Kidney glomerular epithelial cell (primary cell): ENCODE results near the gene NTM.

Experiments used
- DNase-seq: peaks from one replicate; lab custom pipeline; 2025; lab: John Stamatoyannopoulos, UW

Gene NTM

DNA sequence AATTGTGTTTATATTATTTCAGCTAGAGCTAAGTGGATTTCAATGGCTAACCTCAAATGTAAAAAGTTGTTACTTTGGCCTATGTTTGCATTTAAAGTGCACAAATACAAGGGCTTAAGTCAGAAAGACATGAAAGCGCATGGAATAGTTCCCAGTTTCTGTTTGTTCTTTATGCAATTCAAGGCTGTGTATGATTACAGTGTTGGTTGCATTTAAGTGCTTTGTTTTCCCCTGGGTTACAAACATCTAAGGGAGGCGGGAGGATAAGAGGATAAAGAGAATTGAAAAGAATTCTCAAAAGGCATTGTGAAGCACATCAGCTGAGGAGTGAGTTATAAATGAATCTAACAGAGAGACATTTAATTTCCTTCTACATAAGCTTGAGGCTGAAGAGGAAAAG lies 453.4 kb downstream of the NTM start:
- DNase-seq: no peak

DNA sequence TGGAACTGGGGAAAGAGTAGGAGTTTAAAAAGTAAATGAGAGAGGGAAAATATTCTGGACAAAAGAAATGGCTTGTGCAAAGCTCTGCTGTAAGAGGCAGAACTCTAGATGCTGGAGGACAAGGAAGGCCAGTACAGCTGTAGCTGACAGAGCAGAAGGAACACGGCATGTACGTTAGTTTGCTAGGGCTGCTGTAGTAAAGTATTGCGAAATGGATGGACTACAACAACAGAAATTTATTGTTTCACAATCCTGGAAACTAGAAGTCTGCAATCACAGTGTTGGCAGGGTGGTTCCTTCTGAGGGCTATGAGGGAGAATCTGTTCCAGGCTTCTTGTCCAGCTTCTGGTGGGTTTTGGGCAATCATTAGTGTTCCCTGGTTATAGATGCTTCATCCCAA lies 454.4 kb downstream of the NTM start:
- DNase-seq: no peak

DNA sequence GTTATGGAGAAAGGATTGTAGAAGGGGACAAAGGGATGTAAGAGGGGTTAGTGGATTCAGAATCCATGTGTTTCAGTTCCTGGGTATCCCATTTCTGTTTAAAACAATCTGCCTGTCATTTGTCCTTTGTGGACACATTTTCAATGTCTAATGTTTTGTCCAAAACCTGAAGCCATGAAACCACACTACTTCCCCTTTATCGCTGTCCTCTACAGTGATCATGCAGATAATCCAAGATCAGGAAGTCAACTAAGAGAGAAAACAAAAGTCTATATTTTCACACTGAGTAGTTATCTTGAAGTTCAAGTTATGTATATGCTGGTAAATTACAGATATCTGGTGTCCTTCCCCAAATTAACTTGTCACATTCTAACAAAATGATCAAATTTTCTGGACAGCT lies 457.0 kb downstream of the NTM start:
- no peak for DNase-seq

DNA sequence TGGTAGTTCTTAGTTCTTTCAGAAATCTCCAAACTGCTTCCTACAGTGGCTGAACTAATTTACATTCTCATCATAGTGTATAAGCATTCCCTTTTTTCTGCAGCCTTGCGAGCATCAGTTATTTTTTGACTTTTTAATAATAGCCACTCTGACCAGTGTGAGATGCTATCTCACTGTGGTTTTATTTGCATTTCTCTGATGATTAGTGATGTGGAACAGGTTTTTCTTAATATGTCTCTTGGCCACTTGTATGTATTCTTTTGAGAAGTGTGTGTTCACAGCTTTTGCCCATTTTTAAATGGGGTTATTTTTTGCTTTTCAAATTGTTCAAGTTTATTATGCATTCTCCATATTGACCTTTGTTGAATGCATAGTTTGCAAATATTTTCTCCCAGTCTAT lies 459.3 kb downstream of the NTM start:
- DNase-seq: no peak

DNA sequence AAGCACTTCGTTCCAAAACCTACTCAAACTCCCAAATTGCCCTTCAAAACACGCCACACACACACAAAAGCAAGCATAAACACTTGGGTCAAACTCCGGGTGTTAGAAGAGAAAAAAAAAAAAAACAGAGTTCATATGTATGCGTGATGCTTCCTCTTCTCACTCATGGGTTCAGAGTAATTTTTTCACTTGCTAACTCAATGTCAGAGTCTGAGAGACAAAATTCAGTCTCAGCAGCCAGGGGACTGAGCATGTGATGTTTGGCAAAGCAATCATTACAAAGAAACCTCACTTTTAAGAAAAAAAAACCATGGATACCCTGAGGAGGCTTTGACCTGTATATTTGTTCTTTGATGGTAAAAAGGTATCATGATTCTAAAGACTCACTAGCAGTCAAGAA lies 461.7 kb downstream of the NTM start:
- no peak for DNase-seq

DNA sequence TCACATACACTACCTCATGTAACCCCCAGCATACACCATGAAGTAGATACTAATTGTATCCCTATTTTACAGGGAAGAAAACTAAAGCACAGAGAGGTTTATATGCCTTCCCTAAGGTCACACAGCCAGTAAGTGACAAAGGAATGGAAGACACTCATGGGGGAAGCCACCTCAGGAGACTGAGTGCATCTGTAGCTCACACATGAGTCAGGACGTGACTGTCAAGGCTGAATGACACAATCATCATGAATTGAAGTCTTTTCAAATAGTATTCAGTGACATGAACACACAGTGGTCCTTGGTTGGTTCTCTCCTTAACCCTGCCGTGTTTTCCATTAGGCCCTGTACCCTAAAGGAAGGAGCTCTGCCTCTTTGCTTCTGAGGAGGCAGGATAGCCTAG lies 463.0 kb downstream of the NTM start:
- no peak for DNase-seq

DNA sequence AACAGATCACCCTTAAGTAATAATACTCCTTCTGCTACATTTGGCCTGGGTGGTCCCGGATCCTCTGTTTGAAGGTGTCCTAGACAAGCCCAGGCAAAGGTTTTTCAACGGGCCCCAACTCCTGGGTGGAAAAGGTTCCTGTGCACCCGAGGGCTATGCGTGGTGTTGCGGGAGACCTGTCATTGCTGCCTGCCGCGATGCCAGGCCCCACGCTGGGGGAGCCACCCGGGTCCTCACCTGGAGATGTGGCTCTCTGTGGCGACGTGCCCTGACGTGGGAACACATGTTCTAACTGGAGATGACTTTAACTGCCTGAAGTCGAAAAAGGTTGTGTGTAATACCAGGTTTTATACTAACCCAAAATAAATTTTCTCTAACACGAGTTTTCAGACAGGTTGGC lies 467.1 kb downstream of the NTM start:
- no peak for DNase-seq

DNA sequence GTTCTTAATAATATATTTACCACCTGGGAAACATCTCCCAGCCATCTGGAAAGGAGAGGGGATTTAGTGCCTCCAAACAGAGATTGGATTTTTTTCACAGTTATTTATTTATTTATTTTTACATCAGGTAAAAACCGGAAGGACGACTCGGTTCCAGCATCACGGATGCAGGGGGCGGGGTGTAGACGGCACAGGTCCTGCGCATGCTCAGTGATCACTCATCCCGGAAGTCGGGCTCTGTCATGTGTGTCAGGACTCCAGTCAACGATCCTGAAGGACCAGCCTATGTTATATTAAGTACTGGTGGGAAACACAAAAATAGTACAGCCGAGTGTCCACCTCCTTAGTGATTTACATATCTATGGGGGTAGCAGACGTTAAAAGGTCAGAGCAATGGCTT lies 467.6 kb downstream of the NTM start:
- no peak for DNase-seq

DNA sequence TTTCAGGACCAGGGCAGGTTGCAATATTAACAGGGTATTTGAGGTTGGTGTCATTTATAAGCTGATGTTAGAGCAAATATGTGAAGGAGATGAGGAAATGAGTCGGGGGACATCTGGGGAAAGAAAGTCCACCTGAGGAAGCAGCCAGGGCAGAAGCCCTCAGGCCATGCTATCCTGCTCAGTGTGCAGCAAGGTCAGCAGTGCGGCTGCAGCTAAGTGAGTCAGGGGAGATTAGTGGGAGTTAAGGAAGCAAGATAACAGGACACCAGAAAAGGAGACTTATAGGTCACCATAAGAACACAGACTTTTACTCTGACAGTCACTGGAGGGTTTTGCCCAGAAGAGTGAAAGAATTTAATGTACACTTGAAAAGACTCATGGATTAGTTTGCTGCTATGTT lies 468.9 kb downstream of the NTM start:
- no peak for DNase-seq

DNA sequence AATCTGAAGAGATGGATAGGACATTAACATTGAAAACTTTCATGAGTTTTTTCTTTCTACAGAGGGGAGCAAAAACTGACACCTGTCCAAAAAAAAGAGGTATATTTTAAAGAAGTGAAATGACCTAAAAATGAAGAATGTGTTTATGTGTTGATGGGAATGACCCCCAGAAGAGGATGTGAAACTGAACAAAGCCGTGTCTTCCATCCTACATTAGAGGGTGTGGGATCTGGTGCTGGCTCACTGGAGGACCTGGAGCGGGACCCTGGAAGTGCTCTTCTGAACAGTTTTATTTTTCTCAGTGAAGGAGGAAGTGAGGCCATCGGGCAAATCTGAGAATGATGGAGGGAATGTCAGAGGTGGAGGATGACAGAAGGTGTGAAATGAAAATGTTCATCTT lies 470.1 kb downstream of the NTM start:
- DNase-seq: no peak

DNA sequence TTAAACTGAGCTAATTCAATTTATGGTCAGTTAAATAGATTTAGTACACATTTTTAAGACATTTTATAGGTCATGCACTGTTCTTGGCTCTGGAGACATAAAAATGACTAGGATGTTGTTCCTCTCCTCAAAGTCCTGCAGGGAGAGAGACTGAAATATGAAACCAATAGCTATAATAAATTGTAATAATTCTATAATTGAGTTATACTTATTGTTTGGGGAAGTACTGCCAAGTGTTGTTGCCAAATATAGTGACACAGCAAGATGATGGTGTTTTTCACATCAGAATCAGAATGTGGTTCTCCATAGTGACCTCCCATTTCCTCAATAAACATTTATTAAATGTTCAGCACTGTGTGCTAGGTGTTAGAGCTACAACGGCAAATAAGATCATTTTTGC lies 470.6 kb downstream of the NTM start:
- DNase-seq: no peak

DNA sequence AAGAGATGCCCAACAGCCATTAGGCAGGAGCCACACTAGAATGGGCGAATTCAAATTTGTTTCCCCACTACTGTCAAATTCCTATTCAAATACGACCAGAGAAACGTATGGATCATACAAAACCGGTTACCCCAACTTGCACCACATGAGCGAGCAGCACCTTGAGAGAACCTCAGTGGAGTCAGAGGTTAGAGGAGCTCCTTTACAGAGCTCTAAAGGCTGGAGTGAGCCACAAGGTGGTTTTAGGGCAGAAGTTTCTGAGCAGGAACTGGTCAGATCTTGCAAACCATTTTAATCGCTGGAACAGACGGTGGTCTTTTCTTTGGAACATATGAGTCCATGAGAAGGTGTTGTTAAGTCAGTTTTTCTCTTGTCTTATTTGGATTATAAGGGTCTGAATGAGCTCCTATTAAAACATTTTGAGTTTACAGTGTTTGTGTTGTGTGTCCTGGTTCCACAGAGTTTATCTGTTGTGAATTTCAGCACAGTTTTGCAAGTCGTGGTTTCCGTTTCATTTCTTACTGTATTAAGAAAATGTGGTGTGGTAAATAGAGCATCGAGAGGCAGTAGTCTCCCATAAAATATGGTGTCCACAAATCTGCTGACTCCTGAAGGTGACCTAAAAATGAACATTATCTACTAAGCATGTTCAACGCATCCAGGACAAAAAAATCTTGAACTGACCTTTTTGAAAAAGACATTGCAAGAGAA lies 471.7 kb downstream of the NTM start:
- no peak for DNase-seq

DNA sequence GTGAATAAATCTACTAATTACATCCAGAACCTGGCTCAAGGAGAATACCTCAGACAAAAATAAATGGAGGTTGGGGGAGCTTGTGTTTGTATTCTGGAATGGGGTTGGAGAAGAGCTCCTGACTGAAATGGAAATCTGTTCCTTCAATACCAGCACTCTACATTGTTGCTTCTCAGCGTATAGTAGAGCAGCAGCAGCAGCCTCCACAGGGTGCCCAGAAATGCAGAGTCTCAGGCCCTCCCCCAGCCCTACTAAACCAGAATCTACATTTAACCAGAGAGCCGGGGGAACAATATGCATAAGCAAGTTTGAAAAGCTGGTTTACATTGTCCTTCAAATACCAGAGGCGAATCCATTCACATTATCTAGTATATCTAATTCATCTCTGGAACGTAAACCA lies 474.8 kb downstream of the NTM start:
- DNase-seq: no peak

DNA sequence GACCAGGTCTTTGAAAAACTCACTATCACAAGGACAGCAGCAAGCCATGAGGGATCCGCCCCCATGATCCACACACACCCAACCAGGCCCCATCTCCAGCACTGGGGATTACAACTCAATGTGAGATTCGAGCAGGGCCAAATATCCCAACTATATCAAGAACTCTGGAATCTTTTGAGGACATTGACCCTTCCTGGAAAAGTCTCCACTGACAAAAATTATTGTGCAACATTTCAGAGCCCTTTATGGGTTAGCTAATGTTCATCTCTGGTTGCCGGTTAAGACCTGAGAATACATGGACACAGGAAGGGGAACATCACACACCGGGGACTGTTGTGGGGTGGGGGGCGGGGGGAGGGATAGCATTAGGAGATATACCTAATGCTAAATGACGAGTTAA lies 479.1 kb downstream of the NTM start:
- DNase-seq: no peak

DNA sequence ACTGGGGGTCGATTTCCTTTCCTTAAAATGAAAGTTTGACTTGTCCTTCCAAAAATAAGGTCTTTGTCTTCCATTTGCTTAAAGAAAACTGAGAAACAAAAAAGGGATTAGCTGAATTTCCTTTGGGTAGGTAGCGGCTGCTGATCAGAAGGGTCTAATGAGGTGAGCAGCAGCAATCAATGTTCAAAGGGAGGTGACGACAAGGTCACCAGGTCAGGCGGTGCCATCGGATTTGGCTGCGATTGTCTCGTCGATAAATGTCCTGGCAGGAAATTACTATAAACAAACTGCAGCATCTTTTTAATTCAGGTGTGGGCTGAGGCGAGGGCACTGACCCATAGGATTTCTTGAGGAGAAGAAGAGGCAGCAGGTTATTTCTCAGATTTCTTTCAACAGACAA lies 480.1 kb downstream of the NTM start:
- DNase-seq: no peak

DNA sequence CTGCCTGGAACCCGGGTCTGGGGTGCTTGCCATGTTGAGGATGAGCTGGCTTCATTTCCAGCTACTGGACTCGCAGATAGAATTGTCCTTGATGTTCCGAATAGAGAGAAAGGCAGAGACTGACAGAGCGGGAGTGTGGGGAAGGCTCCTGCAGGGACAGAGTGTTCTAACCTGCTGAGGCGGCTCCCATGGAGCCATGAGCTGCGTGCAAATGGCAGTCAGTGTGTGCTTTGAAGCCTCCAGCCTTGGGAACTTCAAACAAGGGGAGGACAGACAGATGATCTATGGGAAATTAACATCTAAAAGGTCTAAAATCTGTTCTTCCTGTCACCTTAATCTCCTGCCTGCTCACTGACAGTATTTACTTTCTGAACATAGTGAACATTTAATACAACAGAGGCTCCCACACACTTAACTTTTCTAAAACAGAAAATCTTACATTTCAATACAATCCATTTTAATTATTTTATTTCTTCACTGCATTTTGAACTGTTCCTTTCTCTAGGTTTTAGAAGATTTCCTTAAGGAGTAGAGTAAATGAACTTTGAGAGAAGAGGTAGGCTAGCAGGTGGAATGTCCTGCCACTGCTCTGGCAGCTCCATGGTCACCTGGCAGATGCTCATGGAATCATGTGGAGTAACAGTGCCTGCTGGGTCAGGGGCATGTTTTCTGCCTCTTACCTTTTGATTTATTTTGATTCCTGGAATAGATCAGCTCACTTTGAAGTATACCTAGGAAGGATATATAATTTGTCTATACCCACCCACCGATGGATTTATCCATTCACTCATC lies 481.7 kb downstream of the NTM start:
- no peak for DNase-seq

DNA sequence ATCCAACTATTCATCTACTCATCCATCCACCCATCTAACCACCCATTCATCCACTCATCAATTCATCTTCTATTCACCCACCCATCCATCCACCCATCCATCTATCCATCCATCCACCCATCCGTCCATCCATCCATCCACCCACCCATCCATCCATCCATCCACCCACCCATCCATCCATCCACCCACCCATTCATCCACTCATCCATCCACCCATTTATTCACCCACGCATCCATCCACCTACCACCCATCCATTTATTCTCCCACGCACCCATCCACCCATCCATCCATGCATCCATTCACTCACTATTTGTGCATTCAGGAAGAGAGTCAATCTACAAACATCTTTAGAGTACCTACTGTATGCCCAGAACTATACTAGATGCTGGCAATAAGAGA lies 482.3 kb downstream of the NTM start:
- no peak for DNase-seq

DNA sequence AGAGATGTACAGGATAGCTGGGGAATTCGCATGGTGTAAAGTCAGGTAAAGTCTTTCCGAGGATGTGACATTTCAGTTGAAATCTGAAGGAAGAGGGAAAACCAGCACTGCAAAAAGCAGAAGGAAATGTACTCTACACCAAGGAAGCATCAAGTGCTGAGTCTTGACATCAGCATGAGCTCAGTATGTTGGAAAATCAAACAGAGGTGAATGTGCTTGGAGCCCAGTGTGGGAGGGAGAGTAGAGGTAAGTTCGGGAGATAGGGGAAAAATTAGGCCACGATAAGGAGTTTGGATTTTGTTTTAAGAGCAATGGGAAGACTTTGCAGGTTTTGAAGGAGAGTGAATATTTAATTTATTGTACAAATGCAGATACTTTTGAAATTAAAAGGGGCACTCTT lies 484.0 kb downstream of the NTM start:
- DNase-seq: no peak

DNA sequence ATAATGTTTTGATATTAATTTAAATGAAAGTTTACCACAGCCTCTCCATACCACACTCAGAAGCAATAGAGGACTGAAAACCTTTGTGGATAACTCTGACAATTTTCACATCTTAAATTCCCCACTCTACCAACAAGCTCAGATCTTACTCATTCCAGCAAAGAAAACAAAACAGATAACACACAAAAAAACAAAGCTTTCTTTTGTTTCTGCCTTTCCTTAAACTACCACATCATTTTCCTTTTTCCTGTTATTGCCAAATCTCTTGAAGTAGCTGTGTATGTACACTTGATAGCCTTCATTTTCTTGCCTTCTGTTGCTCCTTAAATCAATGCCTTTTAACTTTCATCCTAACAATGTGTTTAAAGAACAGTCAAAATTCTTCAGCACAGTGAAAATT lies 484.9 kb downstream of the NTM start:
- no peak for DNase-seq

DNA sequence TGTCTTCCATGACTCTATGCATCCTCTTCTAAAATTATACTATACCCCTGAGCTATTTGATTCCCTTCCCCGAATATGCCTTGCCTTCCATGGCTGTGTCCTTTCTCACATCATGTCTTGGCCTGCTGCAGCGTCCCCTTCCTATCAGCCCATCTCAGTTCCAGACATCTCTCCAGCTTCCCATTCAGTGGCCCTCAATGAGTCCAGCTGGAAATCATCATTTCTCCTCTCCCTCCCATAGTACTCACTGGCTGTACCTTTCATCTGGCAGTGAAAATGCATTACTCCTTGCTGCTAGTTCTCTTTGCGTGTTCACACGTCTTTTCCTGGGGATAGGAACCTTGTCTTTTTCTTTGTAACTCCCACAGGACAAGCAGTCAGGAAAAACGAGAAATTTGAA lies 486.8 kb downstream of the NTM start:
- no peak for DNase-seq

DNA sequence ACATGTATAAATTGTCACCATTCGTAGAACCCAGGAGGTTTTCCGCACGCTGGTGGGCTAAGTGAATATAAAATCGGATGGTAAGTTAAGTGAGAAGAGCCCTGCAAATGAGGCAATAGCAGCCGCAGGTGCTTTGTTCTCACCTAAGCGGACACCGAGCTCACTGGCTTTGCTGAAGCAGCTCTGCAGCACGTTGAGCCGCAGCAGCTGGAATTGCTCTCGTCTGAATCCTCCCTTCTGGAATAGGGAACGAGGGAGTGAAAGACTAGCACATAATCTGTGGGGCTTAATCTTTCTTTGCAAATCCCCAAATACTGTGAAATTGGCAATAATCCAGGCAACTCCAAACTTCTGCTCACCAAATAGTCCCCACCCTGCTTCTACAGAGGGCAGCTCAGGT lies 488.1 kb downstream of the NTM start:
- no peak for DNase-seq

DNA sequence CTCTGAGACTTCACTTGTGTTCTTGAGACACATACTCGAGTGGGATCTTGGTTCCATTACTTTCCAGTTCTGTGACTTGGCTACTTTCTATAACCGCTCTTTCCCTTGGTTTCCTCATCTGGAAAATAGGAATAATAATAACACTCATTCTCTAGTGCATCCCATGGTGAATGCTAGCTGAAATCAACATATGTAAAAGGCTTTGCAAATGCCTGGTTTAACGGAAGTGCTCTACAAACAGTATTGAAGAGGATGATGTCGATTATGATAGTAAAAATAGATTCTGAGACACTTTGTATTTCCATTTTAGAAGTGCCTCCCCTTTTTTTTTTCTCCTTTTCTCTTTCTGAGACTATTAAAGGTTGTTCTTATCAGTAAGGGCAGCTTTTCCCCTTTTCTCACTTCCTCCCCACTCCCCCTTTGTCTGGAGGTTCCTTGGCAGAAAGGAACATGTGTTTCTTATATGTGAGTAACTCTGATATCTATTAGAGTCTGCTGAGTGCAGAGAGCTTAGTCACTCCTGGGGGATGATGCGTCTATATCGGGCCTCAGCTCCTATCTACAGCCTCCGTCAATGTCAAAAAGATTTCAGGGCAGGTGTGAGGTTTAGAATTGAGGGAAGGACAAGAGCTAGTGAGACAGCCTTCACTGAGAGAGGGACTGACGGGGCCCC lies 489.3 kb downstream of the NTM start:
- no peak for DNase-seq

DNA sequence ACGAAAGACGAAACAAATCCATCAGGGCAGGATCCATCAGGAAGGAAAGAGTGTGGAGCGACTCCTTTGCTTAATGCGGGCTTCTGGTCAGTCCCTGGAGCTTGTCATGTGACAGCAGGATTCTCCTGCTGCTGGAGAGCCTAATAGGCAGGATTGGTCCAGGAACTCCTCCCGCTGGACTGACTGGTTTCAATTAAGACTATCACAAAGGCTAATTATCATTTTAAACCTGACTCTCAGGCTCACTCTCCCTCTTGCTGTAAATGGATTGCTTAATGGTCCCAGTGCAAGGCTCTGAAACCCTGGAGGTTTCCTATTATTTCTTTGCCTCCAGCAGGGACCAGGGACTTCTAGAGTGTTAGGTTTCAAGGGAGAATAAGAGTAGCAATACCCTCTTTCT lies 493.8 kb downstream of the NTM start:
- DNase-seq: no peak
